Panc1 (cell line): ENCODE results near the gene NR2C2.

Experiments used
- CTCF ChIP-seq: fragments of 450-650 bp; IDR thresholded peaks from 2 replicates; pipeline ENCODE4 v1.5.1; 2017; ENCODE audit warnings: mild to moderate bottlenecking
- POLR2AphosphoS5 ChIP-seq: IDR thresholded peaks from 2 replicates; pipeline ENCODE4 v1.6.1; 2012; ENCODE audit warnings: mild to moderate bottlenecking, low read depth, low read length, moderate library complexity
- SIN3A ChIP-seq: IDR thresholded peaks from 2 replicates; pipeline ENCODE4 v1.6.1; 2012; ENCODE audit warnings: low read depth, mild to moderate bottlenecking, low read length, moderate library complexity, borderline replicate concordance; ENCODE audit not compliant: insufficient read depth
- TF ChIP-seq, protein P1 (sequence below), 2 experiments: IDR thresholded peaks; 2 replicates each; pipeline ENCODE4 v1.6.1; 2011 to 2012; ENCODE audit warnings: low read depth in 2 of 2, control low read depth in 1 of 2, low read length in 1 of 2, mild to moderate bottlenecking in 1 of 2, moderate library complexity in 1 of 2; ENCODE audit not compliant: insufficient read depth in 1 of 2

DNA sequence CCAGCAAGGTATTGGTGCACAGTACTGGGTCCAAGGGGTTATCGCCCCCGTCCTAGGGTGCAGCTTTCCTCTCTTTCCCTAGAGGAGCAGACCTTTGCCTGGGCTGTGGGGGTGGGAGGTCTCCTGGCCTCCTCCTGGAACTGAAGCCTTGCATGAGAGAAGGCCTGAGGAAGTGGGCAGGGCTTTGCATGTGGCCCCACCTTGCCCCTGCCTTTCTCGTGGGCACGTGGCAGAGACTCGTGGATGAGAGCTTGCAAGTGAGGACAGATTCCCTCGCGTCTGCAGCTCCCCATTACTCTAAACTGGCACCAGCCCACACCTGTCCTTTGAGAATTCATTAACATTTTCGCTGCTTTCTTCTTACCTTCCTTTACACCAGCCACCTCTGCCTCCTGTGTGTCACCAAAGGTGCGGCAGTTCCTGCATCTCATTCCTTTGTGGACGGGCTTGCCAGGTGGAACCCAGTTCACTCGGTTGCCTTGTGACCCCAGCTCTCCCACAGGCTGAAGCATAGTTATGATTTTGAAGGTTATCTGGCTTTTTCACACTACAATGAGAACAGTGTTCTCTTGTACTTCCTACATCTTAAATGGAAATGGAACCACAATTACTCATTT lies 40.9 kb upstream of the NR2C2 start:
- TF ChIP-seq CTCF (no peak), SIN3A (no peak), POLR2AphosphoS5 (no peak)
- TF ChIP-seq, protein P1, sequence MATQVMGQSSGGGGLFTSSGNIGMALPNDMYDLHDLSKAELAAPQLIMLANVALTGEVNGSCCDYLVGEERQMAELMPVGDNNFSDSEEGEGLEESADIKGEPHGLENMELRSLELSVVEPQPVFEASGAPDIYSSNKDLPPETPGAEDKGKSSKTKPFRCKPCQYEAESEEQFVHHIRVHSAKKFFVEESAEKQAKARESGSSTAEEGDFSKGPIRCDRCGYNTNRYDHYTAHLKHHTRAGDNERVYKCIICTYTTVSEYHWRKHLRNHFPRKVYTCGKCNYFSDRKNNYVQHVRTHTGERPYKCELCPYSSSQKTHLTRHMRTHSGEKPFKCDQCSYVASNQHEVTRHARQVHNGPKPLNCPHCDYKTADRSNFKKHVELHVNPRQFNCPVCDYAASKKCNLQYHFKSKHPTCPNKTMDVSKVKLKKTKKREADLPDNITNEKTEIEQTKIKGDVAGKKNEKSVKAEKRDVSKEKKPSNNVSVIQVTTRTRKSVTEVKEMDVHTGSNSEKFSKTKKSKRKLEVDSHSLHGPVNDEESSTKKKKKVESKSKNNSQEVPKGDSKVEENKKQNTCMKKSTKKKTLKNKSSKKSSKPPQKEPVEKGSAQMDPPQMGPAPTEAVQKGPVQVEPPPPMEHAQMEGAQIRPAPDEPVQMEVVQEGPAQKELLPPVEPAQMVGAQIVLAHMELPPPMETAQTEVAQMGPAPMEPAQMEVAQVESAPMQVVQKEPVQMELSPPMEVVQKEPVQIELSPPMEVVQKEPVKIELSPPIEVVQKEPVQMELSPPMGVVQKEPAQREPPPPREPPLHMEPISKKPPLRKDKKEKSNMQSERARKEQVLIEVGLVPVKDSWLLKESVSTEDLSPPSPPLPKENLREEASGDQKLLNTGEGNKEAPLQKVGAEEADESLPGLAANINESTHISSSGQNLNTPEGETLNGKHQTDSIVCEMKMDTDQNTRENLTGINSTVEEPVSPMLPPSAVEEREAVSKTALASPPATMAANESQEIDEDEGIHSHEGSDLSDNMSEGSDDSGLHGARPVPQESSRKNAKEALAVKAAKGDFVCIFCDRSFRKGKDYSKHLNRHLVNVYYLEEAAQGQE (IDR thresholded peaks at IDR 0.05; ENCODE audit: insufficient read depth in 1 of 2, low read depth in 2 of 2, low read length in 1 of 2), result no peak
